Right atrium auricular region (tissue), 2 donors: Measurements from ENCODE around the gene ZNF407. TPM values are rescaled to one million over a fixed set of nuclear protein-coding genes. Genes with fewer than 3 reads are reported as not detected.

Source experiments
- DNase-seq: peaks from one replicate; pipeline ENCODE4 v3.0.0-alpha.2; 2019; ENCODE audit warnings: low spot score
- H3K27ac ChIP-seq, 2 donors: fragments of 200-600 bp; sonication (generic); 1 replicate in 1 of 2; 2 replicates in 1 of 2; pipeline ENCODE4 v1.5.1; 2016 to 2019
- H3K27me3 ChIP-seq, 2 donors: fragments of 200-600 bp; sonication (generic); one replicate each; pipeline versions ENCODE4 v1.5.1 to v1.6.0; 2017 to 2019
- H3K36me3 ChIP-seq: fragments of 200-600 bp; sonication (generic); one replicate; pipeline ENCODE4 v1.5.1; 2016
- H3K4me1 ChIP-seq, 2 donors: fragments of 200-600 bp; sonication (generic); one replicate each; pipeline versions ENCODE4 v1.5.1 to v1.6.0; 2017 to 2019
- H3K4me3 ChIP-seq, 2 donors: fragments of 200-600 bp; sonication (generic); 1 replicate in 1 of 2; 2 replicates in 1 of 2; pipeline ENCODE4 v1.5.1; 2017 to 2019; ENCODE audit warnings: mild to moderate bottlenecking in 1 of 2, moderate library complexity in 1 of 2
- H3K9me3 ChIP-seq, 2 donors: fragments of 200-600 bp; sonication (generic); one replicate each; pipeline ENCODE4 v1.5.1; 2019
- total RNA-seq, 2 donors: library from RNA; depleted of rRNA; stranded (reverse); fragments of >200 nt; gene quantifications; one replicate each; pipeline ENCODE4 v1.1.0, GENCODE V29; 2016
- TF ChIP-seq, protein P1 (sequence below), 2 donors: fragments of 200-600 bp; sonication (generic); IDR thresholded peaks; one replicate each; pipeline ENCODE4 v1.5.1; 2019; ENCODE audit warnings: antibody characterized with exemption in 2 of 2

The ZNF407 gene
- total RNA-seq, 2 donors from 2014 or later, result 7.8 to 8.7 TPM

GRCh38 chr18:74637070-74637469 lies 39.4 kb downstream of the ZNF407 start:
- Histone ChIP-seq H3K9me3 (no peaks in the 10 kb centered on the region), H3K27me3 (no peaks in the 10 kb centered on the region), H3K4me1 (no peaks in the 10 kb centered on the region), H3K4me3 (no peak overlapping the region), H3K36me3 (peaks cover 20% of the 10 kb centered on the region), H3K27ac (no peak overlapping the region)
- no peak for DNase-seq
- TF ChIP-seq, protein P1, sequence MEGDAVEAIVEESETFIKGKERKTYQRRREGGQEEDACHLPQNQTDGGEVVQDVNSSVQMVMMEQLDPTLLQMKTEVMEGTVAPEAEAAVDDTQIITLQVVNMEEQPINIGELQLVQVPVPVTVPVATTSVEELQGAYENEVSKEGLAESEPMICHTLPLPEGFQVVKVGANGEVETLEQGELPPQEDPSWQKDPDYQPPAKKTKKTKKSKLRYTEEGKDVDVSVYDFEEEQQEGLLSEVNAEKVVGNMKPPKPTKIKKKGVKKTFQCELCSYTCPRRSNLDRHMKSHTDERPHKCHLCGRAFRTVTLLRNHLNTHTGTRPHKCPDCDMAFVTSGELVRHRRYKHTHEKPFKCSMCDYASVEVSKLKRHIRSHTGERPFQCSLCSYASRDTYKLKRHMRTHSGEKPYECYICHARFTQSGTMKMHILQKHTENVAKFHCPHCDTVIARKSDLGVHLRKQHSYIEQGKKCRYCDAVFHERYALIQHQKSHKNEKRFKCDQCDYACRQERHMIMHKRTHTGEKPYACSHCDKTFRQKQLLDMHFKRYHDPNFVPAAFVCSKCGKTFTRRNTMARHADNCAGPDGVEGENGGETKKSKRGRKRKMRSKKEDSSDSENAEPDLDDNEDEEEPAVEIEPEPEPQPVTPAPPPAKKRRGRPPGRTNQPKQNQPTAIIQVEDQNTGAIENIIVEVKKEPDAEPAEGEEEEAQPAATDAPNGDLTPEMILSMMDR (IDR thresholded peaks at IDR 0.05), result no peak

DNA sequence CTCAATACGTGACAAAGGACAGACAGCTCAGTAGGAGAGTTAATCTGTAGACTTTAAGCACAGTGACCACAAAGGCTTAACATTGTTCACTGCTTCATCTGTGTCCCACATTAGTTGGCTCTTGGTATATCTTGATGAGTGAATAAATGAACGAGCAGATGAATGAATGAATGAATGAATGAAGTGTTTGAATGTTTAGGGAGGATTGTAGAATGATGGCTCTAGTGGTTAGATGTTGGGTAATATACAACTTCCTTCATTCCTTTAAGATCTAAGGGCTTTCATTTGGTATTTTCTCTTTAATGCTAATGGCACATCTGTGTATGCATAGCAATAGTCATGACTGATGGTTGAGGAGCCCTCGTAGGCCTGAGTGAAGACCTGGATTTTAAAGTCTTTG lies 40.5 kb downstream of the ZNF407 start:
- Histone ChIP-seq H3K27me3 (no peaks in the 10 kb centered on the region), H3K9me3 (no peaks in the 10 kb centered on the region), H3K4me1 (no peaks in the 10 kb centered on the region), H3K27ac (no peak overlapping the region), H3K36me3 (peaks cover 10% of the 10 kb centered on the region), H3K4me3 (no peak overlapping the region)
- TF ChIP-seq, protein P1 (IDR thresholded peaks at IDR 0.05), result no peak
- DNase-seq, result no peak

DNA sequence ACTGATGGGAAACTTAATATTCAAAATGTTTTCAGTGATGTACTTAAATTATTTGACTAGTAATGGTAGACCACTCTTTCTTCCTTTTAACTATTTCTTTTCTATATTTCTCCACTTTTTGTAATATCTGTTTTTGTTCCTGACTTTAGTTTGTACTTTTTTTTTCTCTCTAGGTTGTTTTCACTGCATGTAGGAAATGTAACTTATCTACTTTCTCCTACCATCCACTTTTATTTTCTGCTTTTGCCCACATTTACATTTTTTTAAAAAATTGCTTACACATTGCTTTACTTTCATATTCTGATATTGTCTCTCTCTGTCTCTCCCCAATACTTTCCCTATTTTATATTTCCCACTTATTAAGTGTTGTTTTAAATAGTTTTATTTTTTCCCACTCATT lies 47.0 kb downstream of the ZNF407 start:
- H3K4me3 ChIP-seq, result no peak overlapping the region
- H3K27ac ChIP-seq, result no peak overlapping the region
- H3K27me3 ChIP-seq, result no peaks in the 10 kb centered on the region
- no peaks in the 10 kb centered on the region for H3K4me1 ChIP-seq
- no peak for DNase-seq
- H3K9me3 ChIP-seq, result no peaks in the 10 kb centered on the region
- H3K36me3 ChIP-seq, result no peaks in the 10 kb centered on the region
- TF ChIP-seq, protein P1 (IDR thresholded peaks at IDR 0.05), result no peak

GRCh38 chr18:74645679-74646078 lies 48.0 kb downstream of the ZNF407 start:
- H3K4me3 ChIP-seq, result no peak overlapping the region
- H3K27me3 ChIP-seq, result no peaks in the 10 kb centered on the region
- no peak overlapping the region for H3K27ac ChIP-seq
- no peaks in the 10 kb centered on the region for H3K4me1 ChIP-seq
- H3K9me3 ChIP-seq, result no peaks in the 10 kb centered on the region
- no peak for DNase-seq
- no peaks in the 10 kb centered on the region for H3K36me3 ChIP-seq
- TF ChIP-seq, protein P1 (IDR thresholded peaks at IDR 0.05), result no peak

DNA sequence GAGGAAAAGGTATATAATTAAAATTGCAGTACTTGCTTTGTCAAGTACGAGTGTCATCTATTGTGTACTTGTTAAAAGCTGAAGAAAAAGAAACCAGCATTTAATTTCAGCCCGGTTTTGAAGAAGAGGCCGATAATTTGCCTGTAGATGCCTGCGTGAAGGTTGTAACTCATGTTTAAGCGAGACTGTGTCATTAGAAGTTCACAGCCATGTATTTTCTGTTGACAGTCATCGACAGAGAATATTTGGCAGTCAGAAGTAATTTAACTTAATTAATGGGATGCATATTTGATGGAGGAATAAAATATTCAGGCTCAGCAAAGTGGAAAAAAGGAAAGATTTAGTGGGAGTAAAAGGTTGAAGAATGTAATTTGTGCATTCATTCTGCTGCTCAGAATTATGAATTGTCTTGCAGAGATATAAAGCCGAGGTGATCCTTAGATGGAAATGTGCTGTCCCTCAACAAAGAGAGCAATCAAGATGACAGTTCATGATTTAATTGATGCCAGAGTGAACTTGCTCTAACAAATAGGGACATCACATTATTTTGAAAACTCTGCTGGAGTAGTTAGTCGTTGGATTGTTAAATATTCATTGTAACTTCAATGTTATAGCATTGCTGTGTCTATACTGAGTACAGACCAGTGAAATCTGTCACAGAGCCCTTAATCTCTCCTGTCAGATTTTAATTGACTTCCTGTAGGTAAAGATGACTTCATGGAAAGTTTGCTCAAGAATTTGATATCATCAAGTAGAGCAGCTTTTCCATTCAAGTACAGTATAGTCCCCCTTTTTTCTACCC lies 53.9 kb downstream of the ZNF407 start:
- no peaks in the 10 kb centered on the region for H3K27me3 ChIP-seq
- no peak for DNase-seq
- no peak overlapping the region for H3K4me3 ChIP-seq
- no peak overlapping the region for H3K27ac ChIP-seq
- no peaks in the 10 kb centered on the region for H3K36me3 ChIP-seq
- no peaks in the 10 kb centered on the region for H3K4me1 ChIP-seq
- TF ChIP-seq, protein P1 (IDR thresholded peaks at IDR 0.05), result no peak
- no peaks in the 10 kb centered on the region for H3K9me3 ChIP-seq
